Myocyte (in vitro differentiated cells): ENCODE data around the gene GAPVD1. TPM values are rescaled to one million over a fixed set of nuclear protein-coding genes. Genes with fewer than 3 reads are reported as not detected.
"Not testable (repeated sequence)": the region's sequence is repeated elsewhere in the genome, so short reads cannot be mapped to it uniquely, and the experiment has no call there.

ENCODE experiments used
- DNase-seq: peaks from one replicate; pipeline ENCODE4 v3.0.0-alpha.2; 2012; ENCODE audit warnings: low read depth
- total RNA-seq: library from RNA; depleted of rRNA; stranded (reverse); fragments of >200 nt; gene quantifications from 2 replicates; pipeline ENCODE4 v1.2.3, GENCODE V29; 2014

Gene GAPVD1
- total RNA-seq, 1 donor from 2014 or later: 40.2 TPM

DNA sequence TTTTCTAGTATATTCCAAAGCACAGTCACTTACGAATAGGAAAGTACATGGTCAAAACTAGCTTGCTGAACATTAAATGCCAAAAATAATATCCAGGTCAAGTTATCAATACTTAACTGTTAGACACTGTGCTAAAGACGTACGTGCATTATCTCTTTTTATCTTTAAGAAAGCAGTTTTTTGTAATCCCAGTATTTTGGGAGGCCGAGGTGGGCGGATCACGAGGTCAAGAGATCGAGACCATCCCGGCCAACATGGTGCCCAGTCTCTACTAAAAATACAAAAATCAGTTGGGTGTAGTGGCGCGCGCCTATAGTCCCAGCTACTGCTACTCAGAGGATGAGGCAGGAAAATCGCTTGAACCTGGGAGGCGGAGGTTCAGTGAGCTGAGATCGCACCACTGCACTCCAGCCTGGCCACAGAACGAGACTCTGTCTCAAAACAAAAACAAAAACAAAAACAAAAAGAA, 17.8 kb upstream of the GAPVD1 start:
- no peak for DNase-seq

DNA sequence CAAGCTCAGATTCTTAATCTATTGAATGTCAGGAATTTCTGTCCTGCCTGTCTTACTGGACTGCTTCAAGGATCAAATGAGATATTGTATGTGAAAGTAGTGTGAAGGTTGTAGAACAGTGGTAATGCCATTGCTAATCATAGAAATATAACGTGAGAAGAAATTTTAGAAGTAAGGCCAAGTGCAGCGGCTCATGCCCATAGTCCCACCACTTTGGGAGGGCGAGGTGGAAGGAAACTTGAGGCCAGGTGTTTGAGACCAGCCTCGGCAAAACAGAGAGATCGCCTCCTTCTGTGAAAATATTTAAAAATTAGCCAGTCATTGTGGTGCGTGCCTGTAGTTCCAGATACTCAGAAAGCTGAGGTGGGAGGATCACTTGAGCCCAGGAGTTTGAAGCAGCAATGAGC, 15.4 kb upstream of the GAPVD1 start:
- DNase-seq: no peak

DNA sequence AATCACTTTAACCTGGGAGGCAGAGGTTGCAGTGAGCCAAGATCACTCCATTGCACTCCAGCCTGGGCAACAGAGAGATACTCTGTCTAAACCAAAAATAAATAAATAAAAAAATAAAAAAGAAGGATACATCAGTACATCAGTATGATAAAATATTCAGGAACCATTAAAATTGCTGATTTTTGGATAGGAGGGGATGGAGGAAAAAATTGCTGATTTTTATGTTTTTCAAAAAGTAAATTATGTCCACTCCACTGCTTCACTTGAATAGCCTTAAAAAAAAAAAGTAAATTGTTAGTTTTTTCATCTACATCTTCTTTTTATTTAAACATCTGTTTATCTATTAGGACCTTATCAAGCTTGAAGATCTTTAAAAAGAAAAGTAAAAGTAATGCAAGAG, 7.4 kb upstream of the GAPVD1 start:
- DNase-seq: no peak

- no peak for DNase-seq
These were observed 5.7 kb upstream of the GAPVD1 start for GRCh38 chr9:125255781-125256391.

GRCh38 chr9:125258160-125258785, 3.4 kb upstream of the GAPVD1 start:
- DNase-seq: no peak

GRCh38 chr9:125258832-125259534, 2.6 kb upstream of the GAPVD1 start:
- DNase-seq: no peak

DNA sequence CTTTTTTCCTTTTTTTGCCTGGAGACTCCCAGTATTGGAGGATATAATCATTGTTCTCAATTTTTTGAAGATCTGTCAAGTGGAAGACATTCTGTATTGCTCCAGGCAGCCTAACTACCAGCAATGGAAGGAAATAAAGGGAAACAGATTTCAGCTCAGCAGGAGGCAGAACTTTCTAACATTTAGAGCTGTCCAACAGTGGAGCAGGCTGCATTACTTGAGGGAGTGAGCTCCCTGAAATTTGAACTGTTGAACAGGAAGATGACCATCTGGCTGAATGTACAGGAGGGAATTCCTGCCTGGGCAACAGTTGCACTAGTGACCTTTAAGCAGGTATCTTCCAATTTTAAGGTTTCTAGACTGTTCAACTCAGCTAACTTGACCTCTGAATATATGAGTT, 1.1 kb upstream of the GAPVD1 start:
- no peak for DNase-seq

DNA sequence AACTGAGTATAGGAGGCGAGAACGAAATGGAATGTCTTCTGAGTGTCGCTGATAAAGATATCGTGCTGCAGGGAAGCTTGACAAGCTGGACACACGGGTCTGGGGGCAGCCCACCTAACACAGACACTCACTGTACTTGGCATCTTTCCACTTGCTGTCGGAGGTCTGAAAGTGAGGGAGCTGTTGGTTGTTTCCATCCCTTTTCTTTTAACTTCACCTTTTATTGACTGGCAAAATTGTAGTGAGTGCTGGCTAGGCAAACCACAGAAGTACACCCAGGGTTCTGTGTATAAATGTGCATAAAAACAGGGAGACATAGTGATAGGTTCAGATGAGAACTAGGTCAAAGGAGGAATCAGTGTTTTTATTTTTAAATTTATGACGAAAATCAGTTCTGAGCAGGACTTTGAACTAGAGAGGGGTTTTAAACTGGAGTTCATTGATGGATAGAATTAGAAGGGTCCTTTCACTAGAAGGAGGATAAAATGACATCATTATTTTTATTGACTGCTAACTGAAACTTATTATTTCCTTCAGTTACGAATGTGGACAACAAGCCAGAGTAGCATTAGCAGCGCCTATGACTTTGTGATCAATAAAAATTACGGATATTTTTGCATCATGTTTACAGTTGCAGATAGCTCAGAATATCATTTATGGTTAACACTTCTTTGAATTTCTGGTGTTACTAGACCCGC, 817 bp downstream of the GAPVD1 start:
- peak; percentile 32 for DNase-seq

DNA sequence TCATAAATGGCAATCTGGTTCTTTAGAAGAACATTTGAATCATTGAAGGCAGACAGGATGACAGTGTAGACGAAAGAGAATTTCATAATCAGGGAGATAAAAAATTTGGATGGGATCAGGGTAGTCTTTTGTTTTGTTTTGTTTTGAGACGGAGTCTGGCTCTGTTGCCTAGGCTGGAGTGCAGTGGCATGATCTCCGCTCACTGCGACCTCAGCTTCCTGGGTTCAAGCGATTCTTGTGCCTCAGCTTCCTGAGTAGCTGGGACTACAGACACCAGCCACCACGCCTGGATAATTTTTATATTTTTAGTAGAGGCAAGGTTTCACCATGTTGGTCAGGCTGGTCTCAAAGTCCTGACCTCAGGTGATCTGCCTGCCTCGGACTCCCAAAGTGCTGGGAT, 2.4 kb downstream of the GAPVD1 start:
- not testable (repeated sequence) for DNase-seq

DNA sequence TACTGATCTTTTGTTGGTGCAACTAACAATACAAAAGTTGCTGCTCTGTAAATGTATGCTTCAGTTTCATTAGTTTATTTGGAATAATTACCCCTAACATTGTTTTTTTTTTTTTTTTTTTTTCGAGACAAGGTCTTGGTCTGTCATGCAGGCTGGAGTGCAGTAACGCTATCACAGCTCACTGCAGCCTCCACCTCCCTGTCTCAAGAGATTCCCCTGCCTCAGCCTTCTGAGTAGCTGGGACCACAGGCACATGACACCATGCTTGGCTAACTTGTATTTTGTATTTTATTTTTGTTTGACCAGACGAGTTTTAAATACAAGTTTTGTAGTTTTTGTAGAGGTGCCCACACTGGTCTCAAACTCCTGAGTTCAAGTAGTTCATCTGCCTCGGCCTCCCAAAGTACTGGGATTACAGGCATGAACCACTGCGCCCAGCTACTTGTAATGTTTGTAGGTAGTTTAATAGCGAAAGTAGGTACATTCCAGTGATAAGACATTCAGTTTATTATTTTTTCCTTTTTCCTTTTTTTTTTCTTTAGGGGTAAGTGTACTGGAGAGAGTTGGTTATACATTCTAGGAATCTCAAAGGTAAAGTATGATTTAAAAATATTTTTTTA, 6.9 kb downstream of the GAPVD1 start:
- no peak for DNase-seq

DNA sequence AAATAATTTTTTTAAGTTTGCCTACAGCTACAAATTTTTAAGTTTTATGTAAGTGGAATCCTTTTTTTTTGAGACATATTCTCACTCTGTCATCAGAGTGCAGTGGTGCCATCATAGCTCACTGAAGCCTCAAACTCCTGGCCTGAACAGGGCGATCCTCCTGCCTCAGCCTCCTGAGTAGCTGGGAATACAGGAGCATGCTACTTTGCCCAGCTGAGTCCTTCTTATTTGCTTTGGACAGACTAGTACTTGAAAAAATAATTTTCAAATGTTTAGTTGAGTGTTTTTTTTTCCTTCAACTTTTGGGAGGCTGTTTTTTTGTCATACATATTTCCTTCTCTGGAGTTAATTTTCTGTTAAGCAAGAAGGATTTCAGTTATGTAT, 7.4 kb downstream of the GAPVD1 start:
- DNase-seq: no peak

DNA sequence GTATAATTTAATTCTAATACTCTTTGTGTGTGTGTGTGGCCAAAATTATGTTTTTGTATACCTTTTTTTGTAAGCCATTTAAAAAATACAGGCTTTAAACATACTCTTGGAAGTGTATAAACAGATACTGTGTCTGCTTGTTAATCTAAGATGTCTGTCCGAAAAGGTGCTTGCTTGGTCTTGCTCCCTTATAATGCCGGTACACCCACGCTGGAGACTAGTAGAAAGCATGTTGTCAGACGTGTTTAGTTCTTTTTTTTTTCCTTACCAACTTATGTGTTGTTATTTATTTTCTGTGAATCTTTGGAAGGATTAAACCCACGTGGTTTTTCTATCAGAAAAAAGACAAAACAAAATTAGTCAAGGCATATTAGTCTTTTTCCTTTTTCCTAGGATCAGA, 9.5 kb downstream of the GAPVD1 start:
- DNase-seq: no peak

DNA sequence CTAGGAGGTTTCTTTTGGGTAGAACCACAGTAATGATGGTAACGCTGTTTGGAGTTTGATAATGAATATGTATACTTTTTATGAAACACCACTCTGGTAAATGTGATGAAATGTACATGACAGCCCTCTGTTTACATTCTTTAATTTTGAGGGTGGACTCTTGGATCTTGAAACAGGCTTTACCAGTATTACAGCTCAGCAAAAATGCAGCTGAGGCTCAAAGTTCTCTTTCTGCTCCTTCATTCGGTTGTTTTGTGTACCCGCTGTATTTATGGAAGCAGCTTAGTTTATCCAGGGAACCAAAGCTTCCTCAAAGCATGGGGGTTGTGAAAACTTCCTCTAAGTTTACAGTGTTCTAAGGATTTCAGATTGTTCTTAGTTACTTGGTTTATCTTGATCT, 11.1 kb downstream of the GAPVD1 start:
- DNase-seq: no peak

DNA sequence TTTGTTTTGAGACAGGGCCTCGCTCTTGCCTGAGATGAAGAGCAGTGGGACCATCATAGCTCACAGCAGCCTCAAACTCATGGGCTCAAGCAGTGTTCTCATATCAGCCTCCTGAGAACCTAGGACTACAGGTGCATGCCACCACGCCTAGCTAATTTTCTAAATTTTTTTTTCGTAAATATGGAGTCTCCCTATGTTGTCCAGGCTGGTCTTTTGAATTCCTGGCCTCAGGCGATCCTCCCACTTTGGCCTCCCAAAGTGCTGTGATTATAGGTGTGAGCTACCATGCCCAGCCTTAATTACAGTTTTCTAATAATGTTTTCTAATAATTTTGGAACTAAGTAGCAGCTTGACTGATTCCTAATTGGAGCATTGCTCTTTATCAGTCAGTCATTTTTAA, 15.1 kb downstream of the GAPVD1 start:
- no peak for DNase-seq

DNA sequence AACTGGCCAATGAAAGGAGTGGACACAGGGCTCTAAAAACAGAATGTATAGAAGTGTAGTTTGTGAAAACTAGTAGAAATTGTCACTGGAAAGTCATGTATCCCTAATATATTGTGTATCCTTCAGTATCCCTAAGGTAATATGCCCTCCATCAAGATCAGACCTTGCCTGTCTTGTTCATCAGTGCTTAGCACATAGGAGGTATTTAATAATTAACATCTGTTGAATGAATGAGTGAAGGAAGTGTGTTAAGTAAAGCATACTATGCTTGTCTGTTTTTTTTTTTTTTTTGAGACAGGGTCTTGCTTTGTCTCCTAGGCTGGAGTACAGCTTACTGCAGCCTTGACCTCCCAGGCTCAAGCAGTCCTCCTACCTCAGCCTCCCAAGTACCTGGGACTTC, 15.8 kb downstream of the GAPVD1 start:
- no peak for DNase-seq

GRCh38 chr9:125280945-125281344, 19.3 kb downstream of the GAPVD1 start:
- no peak for DNase-seq

DNA sequence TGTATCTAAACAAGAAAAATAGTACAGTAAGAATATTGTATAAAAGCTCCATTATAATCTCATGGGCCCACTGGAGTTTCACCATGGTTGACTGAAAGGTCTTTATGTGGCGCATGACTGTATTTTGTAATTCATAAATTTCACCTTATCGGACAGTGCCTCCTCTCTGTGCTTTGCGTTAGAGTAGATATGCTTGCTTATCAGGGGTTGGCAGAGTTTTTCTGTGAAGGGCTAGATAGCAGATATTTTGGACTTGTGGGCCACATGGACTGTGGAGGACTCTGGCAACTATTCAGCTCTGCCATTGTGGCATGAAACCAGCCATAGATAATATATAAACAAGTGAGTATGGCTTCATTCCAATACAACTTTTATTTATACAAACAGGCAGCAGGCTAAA, 23.2 kb downstream of the GAPVD1 start:
- DNase-seq: no peak

DNA sequence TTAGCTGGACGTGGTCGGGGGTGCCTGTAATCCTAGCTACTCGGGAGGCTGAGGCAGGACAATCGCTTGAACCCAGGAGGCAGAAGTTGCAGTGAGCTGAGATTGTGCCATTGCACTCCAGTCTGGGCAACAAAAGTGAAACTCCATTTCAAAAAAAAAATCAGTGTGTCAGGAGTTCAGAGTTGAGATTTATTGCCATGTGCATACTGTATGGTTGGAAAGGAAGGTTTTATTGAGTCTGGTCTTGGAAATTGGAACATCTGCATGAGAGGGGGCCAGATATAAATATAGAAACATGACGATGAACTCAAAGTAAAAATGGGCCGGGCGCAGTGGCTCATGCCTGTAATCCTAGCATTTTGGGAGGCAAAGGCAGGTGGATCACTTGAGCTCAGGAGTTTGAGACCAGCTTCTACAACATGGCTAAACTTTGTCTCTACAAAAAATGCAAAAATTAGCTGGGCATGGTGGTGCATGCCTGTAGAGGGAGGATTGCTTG, 25.4 kb downstream of the GAPVD1 start:
- not testable (repeated sequence) for DNase-seq

- no peak for DNase-seq
These were observed 31.5 kb downstream of the GAPVD1 start for GRCh38 chr9:125293134-125293533.

- DNase-seq: no peak
These were observed 34.0 kb downstream of the GAPVD1 start for GRCh38 chr9:125295657-125296056.

GRCh38 chr9:125296843-125297372, 35.3 kb downstream of the GAPVD1 start:
- no peak for DNase-seq
